Omental fat pad (tissue), 4 donors: ENCODE results near the gene AOPEP. TPM values are rescaled to one million over a fixed set of nuclear protein-coding genes. Genes with fewer than 3 reads are reported as not detected.

Experiments
- ATAC-seq: fragments of 150-250 bp; one replicate; pipeline ENCODE4 v1.9.1; 2016; ENCODE audit warnings: mild to moderate bottlenecking, moderate library complexity; ENCODE audit not compliant: low FRiP score
- DNase-seq: peaks from one replicate; pipeline ENCODE4 v3.0.0-alpha.2; 2019; ENCODE audit warnings: low spot score
- total RNA-seq, 4 donors: library from RNA; depleted of rRNA; stranded (reverse); fragments of >200 nt; gene quantifications; one replicate each; pipeline ENCODE4 v1.1.0, GENCODE V29; 2016
- TF ChIP-seq, protein P1 (sequence below), 3 donors: fragments of 450-650 bp; IDR thresholded peaks; one replicate each; pipeline ENCODE4 v1.5.1; 2016 to 2017; ENCODE audit warnings: antibody characterized with exemption in 3 of 3, mild to moderate bottlenecking in 3 of 3, moderate library complexity in 2 of 3

AOPEP gene
- total RNA-seq, 4 donors from 2014 or later: 45.9 to 102 (median 55.1) TPM

DNA sequence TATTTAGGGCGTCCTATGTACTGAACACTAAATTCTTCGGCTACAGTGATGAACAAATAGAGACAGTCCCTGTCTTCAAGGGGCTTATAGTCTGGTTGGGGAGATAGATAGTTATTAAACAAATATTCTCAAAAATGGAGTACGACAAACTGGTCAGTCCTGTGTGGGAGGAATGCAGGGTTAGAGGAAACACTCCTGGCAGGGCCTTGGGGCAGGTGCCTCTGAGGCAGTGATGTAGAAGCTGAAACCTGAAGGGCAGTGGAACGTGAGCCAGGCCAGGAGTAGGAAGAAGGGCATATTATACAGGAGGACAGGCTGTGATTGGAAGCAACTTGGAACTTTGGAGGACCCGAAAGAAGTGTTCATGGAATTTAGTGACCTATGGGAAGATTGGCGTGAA is 133.4 kb downstream of the AOPEP start:
- TF ChIP-seq, protein P1, sequence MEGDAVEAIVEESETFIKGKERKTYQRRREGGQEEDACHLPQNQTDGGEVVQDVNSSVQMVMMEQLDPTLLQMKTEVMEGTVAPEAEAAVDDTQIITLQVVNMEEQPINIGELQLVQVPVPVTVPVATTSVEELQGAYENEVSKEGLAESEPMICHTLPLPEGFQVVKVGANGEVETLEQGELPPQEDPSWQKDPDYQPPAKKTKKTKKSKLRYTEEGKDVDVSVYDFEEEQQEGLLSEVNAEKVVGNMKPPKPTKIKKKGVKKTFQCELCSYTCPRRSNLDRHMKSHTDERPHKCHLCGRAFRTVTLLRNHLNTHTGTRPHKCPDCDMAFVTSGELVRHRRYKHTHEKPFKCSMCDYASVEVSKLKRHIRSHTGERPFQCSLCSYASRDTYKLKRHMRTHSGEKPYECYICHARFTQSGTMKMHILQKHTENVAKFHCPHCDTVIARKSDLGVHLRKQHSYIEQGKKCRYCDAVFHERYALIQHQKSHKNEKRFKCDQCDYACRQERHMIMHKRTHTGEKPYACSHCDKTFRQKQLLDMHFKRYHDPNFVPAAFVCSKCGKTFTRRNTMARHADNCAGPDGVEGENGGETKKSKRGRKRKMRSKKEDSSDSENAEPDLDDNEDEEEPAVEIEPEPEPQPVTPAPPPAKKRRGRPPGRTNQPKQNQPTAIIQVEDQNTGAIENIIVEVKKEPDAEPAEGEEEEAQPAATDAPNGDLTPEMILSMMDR (IDR thresholded peaks at IDR 0.05): no peak
- ATAC-seq (no peak), DNase-seq (no peak)

DNA sequence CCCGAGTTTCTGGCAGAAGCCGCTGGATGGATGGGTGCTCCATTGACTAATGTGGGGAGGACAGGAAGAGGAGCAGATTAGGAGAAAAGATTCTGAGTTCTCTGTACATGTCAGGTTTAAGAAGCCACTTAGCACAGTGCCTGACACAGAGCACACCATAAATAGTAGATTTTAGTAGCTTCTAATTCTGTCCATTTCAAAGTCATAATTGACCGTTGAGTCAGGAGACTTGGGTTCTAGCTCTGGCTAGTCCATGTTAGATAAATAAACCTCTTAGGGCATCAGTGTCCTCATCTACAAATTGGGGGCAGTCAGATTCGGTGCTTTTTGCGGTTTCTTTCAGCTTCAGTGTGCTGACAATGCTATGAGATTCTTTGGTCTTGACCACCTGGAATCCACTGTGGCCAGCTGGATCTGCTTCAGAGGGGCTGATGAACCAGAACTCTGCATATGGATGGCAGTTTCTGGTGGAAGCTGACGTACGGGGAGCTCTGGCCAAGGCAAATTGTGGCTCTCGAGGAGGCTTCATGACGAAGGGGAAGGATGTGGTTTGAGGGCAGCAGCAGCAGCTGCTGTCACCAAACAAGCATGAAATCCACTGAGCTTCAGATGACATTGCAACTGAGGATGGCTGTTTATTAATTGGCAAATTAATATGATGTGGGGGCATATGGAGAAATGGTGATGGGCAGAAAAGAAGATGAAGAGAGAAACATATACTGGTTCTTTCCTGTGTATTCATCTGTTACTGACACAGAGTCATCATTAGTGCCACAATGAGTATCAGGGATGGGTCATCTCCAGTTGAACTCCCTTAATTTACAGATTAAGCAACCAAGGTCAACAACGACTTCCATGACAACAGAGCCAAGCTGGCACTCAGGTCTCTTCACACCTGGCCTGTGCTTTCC is 134.4 kb downstream of the AOPEP start:
- no peak for ATAC-seq

DNA sequence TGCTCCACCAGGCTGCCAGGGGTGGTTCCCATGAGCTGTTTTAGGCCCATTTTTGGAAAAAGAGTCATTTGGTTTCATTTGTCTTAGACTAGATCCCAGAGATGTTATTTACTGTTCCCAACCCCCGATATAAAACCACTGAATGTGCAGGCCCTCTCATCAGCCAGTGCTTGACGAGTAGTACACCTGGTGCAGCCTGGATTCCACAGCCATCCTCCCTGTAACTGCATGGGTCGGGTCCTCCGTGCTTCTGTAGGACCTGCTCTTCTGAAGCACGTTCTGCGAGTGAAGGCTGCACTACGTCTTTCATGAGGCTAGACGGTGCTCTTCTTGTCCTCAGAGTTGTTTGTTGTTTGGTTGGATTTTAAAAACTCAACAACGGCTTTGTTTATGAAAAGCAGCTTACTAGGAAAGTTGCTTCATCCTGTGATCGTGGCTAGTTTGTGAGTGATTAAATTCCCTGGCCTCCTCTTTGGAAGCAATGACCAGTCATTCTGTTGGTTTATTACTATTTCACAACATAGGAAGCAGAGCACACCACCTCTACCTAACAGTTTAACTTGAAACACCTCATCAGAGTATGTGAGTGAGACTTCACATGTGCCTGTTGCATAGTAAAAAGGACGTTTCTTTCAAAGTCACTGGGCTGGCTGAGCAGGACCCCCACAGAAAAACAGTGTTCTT is 135.2 kb downstream of the AOPEP start:
- DNase-seq (no peak), ATAC-seq (peak; percentile 86)
- TF ChIP-seq, protein P1 (IDR thresholded peaks at IDR 0.05): no peak

More for the DNA sequence above, 134.4 kb downstream of the AOPEP start:
- TF ChIP-seq, protein P1 (IDR thresholded peaks at IDR 0.05): no peak
- no peak for DNase-seq

DNA sequence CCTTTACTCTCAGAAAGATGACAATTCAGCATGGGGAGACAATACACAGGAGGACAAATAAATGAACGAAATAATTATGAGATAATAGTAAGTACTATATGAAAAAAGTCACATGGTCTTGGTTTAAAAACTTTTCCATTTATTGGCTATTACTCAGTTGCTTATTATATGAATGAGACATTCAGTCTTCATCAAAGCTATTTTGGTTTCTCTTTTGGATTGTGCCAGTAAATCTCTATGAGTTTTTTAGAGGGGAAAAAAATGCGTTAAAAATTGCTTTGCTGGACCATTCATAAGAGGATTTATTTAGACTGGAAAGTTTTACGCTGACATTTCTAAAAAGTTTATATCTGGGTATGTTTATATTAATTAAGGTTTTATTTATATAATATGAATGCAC is 137.7 kb downstream of the AOPEP start:
- TF ChIP-seq, protein P1 (IDR thresholded peaks at IDR 0.05): no peak
- ATAC-seq: no peak
- no peak for DNase-seq

DNA sequence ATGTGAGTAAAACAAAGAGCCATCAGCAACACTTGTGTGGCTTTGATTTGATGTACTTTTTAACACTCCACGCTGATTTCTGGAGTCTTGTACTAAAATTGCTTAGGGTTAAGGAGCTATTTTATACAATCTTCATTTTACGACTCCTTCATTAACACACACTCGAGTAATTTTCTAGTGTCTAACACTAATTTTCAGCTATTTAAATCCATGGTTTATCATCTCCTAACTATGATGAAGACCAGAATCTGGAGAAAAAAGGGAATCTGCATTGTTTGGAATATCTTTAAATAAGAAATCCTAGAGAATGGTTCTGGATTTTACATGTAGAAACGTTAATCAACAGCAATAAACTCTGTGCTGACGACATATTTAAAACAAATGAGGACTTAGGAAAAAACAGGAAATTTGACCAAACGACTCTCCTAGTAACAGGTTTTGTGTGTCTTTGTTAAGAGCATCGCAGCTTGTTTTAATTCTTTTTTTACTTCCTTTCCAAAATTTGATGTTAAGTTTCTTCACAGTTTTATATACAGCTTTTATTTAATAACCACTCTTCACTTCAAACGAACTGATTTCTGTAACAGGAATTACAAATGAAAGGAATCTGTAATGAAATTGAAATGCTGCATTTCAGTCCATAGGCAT is 138.5 kb downstream of the AOPEP start:
- DNase-seq (no peak), ATAC-seq (no peak)
- TF ChIP-seq, protein P1 (IDR thresholded peaks at IDR 0.05): no peak

DNA sequence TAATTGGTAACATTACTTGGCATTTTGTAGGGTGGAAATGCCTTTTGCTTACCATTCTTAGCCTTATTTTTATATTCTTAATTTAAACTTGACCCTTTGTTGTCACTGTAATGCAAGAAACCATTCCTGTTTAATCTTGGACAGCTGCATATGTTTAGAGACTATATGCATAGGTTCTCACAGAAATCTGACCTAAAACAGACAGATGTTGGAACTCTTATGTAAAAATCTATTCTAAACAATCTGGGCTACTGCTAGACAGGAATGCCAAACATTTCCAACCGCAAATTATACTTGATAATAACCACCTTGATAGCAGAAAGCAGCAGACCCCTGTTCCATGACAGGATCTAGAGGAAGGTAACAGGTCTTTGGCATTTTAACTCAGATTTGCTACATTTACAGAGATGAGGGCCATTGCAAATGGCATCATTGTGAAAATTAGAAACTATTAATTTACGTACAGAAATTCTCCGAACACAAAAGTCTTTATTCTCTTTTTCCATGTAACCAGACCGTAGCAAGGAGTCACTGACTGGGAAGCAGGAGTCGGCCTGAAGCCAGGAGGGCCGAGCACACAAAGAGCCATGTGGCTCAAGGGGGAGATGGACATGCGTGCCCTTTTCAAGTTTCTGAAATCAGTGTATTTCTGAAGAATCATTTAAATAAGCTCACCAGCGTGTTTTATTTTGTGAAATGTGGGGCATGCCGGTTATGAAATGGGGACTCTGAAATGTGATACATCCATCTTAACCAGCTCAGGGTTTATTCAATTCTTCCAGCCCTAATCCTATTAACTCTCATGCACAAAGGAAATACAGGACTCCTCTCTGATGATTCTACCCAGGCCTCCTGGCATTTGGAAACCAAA is 139.3 kb downstream of the AOPEP start:
- DNase-seq (no peak), ATAC-seq (no peak)
- TF ChIP-seq, protein P1 (IDR thresholded peaks at IDR 0.05): no peak
